Stimulated activated CD8-positive, alpha-beta memory T cell treated with anti-CD3 and anti-CD28 coated beads, Interleukin-7, amount 100 ng/mL, for 1 hour (primary cell): ENCODE data around the gene MRPS7.

Source experiments
- DNase-seq, 2 donors: peaks; one replicate each; pipeline ENCODE4 v3.0.0-alpha.2; 2020; ENCODE audit warnings: low read depth in 2 of 2

The MRPS7 gene

GRCh38 chr17:75308732-75309629 is 47.3 kb downstream of the MRPS7 start:
- no peak for DNase-seq

GRCh38 chr17:75313941-75314551 is 52.4 kb downstream of the MRPS7 start:
- no peak for DNase-seq

GRCh38 chr17:75315541-75316243 is 54.0 kb downstream of the MRPS7 start:
- no peak for DNase-seq
